ENCODE measurements around the gene OPN4.

Gene OPN4

GRCh38 chr10:86646532-86646931 is 7.8 kb upstream of the OPN4 start:
- TF ChIP-seq TCF12 (IDR thresholded peaks at IDR 0.05; ENCODE audit: low read depth) (no peak), TEAD4 (IDR thresholded peaks at IDR 0.05) (no peak), CEBPB (IDR thresholded peaks at IDR 0.05) (no peak), CREB1 (IDR thresholded peaks at IDR 0.05; ENCODE audit: low read depth) (no peak), NFIC (IDR thresholded peaks at IDR 0.05) (no peak), TAF1 (IDR thresholded peaks at IDR 0.05; ENCODE audit: low read depth) (no peak), RAD21 (IDR thresholded peaks at IDR 0.05; ENCODE audit: low read depth) (no peak), EGR1 (IDR thresholded peaks at IDR 0.05) (no peak), FOXM1 (IDR thresholded peaks at IDR 0.05; ENCODE audit: borderline replicate concordance, low read depth) (no peak), ZBTB7A (IDR thresholded peaks at IDR 0.05; ENCODE audit: low read depth) (no peak), MAX (IDR thresholded peaks at IDR 0.05) (no peak), EP300 (IDR thresholded peaks at IDR 0.05; ENCODE audit: borderline replicate concordance) (no peak), YY1 (IDR thresholded peaks at IDR 0.05; ENCODE audit: low read depth) (no peak)
- TF ChIP-seq, protein P1, sequence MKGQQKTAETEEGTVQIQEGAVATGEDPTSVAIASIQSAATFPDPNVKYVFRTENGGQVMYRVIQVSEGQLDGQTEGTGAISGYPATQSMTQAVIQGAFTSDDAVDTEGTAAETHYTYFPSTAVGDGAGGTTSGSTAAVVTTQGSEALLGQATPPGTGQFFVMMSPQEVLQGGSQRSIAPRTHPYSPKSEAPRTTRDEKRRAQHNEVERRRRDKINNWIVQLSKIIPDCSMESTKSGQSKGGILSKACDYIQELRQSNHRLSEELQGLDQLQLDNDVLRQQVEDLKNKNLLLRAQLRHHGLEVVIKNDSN (IDR thresholded peaks at IDR 0.05) = no peak
- TF ChIP-seq, protein P2, sequence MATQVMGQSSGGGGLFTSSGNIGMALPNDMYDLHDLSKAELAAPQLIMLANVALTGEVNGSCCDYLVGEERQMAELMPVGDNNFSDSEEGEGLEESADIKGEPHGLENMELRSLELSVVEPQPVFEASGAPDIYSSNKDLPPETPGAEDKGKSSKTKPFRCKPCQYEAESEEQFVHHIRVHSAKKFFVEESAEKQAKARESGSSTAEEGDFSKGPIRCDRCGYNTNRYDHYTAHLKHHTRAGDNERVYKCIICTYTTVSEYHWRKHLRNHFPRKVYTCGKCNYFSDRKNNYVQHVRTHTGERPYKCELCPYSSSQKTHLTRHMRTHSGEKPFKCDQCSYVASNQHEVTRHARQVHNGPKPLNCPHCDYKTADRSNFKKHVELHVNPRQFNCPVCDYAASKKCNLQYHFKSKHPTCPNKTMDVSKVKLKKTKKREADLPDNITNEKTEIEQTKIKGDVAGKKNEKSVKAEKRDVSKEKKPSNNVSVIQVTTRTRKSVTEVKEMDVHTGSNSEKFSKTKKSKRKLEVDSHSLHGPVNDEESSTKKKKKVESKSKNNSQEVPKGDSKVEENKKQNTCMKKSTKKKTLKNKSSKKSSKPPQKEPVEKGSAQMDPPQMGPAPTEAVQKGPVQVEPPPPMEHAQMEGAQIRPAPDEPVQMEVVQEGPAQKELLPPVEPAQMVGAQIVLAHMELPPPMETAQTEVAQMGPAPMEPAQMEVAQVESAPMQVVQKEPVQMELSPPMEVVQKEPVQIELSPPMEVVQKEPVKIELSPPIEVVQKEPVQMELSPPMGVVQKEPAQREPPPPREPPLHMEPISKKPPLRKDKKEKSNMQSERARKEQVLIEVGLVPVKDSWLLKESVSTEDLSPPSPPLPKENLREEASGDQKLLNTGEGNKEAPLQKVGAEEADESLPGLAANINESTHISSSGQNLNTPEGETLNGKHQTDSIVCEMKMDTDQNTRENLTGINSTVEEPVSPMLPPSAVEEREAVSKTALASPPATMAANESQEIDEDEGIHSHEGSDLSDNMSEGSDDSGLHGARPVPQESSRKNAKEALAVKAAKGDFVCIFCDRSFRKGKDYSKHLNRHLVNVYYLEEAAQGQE (IDR thresholded peaks at IDR 0.05; ENCODE audit: low read depth) = no peak

GRCh38 chr10:86646933-86647332 is 7.4 kb upstream of the OPN4 start:
- TF ChIP-seq YY1 (IDR thresholded peaks at IDR 0.05; ENCODE audit: low read depth) (no peak), EGR1 (IDR thresholded peaks at IDR 0.05) (no peak), ZBTB7A (IDR thresholded peaks at IDR 0.05; ENCODE audit: low read depth) (no peak), TCF12 (IDR thresholded peaks at IDR 0.05; ENCODE audit: low read depth) (no peak), NFIC (IDR thresholded peaks at IDR 0.05) (no peak), CREB1 (IDR thresholded peaks at IDR 0.05; ENCODE audit: low read depth) (no peak), FOXM1 (IDR thresholded peaks at IDR 0.05; ENCODE audit: borderline replicate concordance, low read depth) (no peak), MAX (IDR thresholded peaks at IDR 0.05) (no peak), CEBPB (IDR thresholded peaks at IDR 0.05) (no peak), TEAD4 (IDR thresholded peaks at IDR 0.05) (no peak), EP300 (IDR thresholded peaks at IDR 0.05; ENCODE audit: borderline replicate concordance) (no peak), TAF1 (IDR thresholded peaks at IDR 0.05; ENCODE audit: low read depth) (no peak), RAD21 (IDR thresholded peaks at IDR 0.05; ENCODE audit: low read depth) (no peak)
- TF ChIP-seq, protein P2 (IDR thresholded peaks at IDR 0.05; ENCODE audit: low read depth) = no peak
- TF ChIP-seq, protein P1 (IDR thresholded peaks at IDR 0.05) = no peak

DNA sequence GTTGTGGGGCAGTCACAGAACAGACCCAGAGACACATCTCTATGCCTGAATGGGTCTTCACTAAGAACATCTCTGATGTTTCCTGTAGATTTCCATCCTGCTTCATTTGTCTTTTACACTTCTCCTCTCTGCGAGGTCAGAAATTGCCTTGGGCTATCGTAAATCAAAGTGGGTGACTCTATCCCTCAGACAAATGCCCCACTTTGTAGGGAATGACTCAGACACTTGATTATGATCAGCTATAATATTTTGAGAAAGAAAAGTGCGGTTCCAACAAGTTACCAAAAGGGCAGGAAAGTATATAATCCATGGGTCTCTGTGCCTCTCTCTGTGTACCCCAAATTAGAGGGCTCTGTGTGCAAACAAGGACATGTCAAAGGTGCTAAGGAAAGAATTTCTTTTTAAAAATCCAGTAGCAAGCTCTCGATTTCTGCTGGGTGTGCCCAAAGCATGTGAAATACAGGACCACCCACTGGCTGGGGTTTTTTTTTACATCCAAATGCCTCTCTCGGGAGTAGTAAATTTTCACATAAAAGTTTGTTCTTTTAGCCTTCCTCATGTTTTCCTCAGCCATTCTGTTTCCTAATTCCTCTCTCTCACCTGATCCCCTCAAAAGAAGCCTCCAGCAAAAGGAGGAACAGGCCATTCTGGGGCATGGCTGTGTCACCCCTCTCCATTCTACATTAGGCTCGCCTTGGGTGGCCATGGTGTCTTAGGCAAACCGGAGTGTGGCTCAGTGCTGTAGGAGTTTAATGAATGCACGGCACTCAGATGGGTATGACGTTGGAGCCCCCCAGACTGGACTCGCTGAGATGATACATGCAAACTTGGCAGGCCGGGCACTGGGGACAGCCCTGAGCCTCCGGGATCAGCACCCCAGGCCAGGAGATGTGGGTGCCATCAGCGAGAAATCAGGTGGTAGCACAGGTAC is 6.3 kb upstream of the OPN4 start:
- TF ChIP-seq MAX (IDR thresholded peaks at IDR 0.05) = no peak
- TF ChIP-seq EP300 (IDR thresholded peaks at IDR 0.05; ENCODE audit: borderline replicate concordance) = no peak
- no peak for TF ChIP-seq RAD21 (IDR thresholded peaks at IDR 0.05; ENCODE audit: low read depth)
- no peak for TF ChIP-seq NFIC (IDR thresholded peaks at IDR 0.05)
- no peak for TF ChIP-seq TEAD4 (IDR thresholded peaks at IDR 0.05)
- TF ChIP-seq TAF1 (IDR thresholded peaks at IDR 0.05; ENCODE audit: low read depth) = no peak
- no peak for TF ChIP-seq CREB1 (IDR thresholded peaks at IDR 0.05; ENCODE audit: low read depth)
- no peak for TF ChIP-seq ZBTB7A (IDR thresholded peaks at IDR 0.05; ENCODE audit: low read depth)
- TF ChIP-seq EGR1 (IDR thresholded peaks at IDR 0.05) = no peak
- no peak for TF ChIP-seq YY1 (IDR thresholded peaks at IDR 0.05; ENCODE audit: low read depth)
- TF ChIP-seq TCF12 (IDR thresholded peaks at IDR 0.05; ENCODE audit: low read depth) = no peak
- no peak for TF ChIP-seq CEBPB (IDR thresholded peaks at IDR 0.05)
- TF ChIP-seq, protein P1 (IDR thresholded peaks at IDR 0.05) = no peak
- TF ChIP-seq, protein P2 (IDR thresholded peaks at IDR 0.05; ENCODE audit: low read depth) = no peak
- TF ChIP-seq FOXM1 (IDR thresholded peaks at IDR 0.05; ENCODE audit: borderline replicate concordance, low read depth) = no peak
